ENCODE results near the gene HRNR. TPM values are rescaled to one million over a fixed set of nuclear protein-coding genes. Genes with fewer than 3 reads are reported as not detected.
"Not testable (repeated sequence)": the region's sequence is repeated elsewhere in the genome, so short reads cannot be mapped to it uniquely, and the experiment has no call there.

The HRNR gene
- not detected for total RNA-seq
- long read RNA-seq, donor 1, result 0 reads
- long read RNA-seq, donor 2, result 0 reads

GRCh38 chr1:152224093-152224492, at the start of gene HRNR:
TSS of gene HRNR (minus strand) at chr1:152224193. CDS start at chr1:152223253, 940 bp downstream.
- Histone ChIP-seq H3K9me3 (no peaks in the 10 kb centered on the region), H3K4me1 (ENCODE audit: low read depth) (no peaks in the 10 kb centered on the region), H3K36me3 (ENCODE audit: low read depth) (no peaks in the 10 kb centered on the region), H3K4me3 (no peak within 1 kb of the TSS)
- DNase-seq (no peak), ATAC-seq (no peak)
- TF ChIP-seq CTCF (IDR thresholded peaks at IDR 0.05), result no peak
- intact Hi-C loops (cut with DNase I, micrococcal nuclease), result no loop called here

GRCh38 chr1:152256394-152256793, 32.4 kb upstream of the HRNR start:
- H3K4me3 ChIP-seq; intact Hi-C loops (cut with DNase I, micrococcal nuclease); H3K4me1 ChIP-seq (ENCODE audit: low read depth); DNase-seq; H3K36me3 ChIP-seq (ENCODE audit: low read depth); ATAC-seq; H3K9me3 ChIP-seq: not testable (repeated sequence)

- no peak for TF ChIP-seq CTCF (IDR thresholded peaks at IDR 0.05)
- ATAC-seq (no peak), DNase-seq (no peak)
- Histone ChIP-seq H3K9me3 (peaks cover 3% of the 10 kb centered on the region), H3K36me3 (ENCODE audit: low read depth) (no peaks in the 10 kb centered on the region), H3K4me1 (ENCODE audit: low read depth) (no peaks in the 10 kb centered on the region), H3K4me3 (no peak overlapping the region)
- intact Hi-C loops (cut with DNase I, micrococcal nuclease), result no loop called here
These were observed 28.2 kb upstream of the HRNR start for GRCh38 chr1:152252157-152252556.

- no peaks in the 10 kb centered on the region for H3K36me3 ChIP-seq (ENCODE audit: low read depth)
- TF ChIP-seq CTCF (IDR thresholded peaks at IDR 0.05), result no peak
- H3K4me1 ChIP-seq (ENCODE audit: low read depth), result no peaks in the 10 kb centered on the region
- H3K9me3 ChIP-seq, result no peaks in the 10 kb centered on the region
- H3K4me3 ChIP-seq, result no peak overlapping the region
- intact Hi-C loops (cut with DNase I, micrococcal nuclease), result no loop called here
- ATAC-seq, result no peak
- DNase-seq, result no peak
These were observed 27.4 kb upstream of the HRNR start for GRCh38 chr1:152251391-152251790.

GRCh38 chr1:152247316-152247715, 23.3 kb upstream of the HRNR start:
- Histone ChIP-seq H3K36me3 (ENCODE audit: low read depth) (no peaks in the 10 kb centered on the region), H3K4me1 (ENCODE audit: low read depth) (no peaks in the 10 kb centered on the region), H3K9me3 (no peaks in the 10 kb centered on the region), H3K4me3 (no peak overlapping the region)
- no peak for TF ChIP-seq CTCF (IDR thresholded peaks at IDR 0.05)
- intact Hi-C loops (cut with DNase I, micrococcal nuclease), result no loop called here
- no peak for ATAC-seq
- DNase-seq, result no peak

GRCh38 chr1:152244576-152245273, 20.7 kb upstream of the HRNR start:
- ATAC-seq (no peak), DNase-seq (no peak)
- intact Hi-C loops (cut with DNase I, micrococcal nuclease), result no loop called here
- no peaks in the 10 kb centered on the region for H3K36me3 ChIP-seq (ENCODE audit: low read depth)
- H3K4me1 ChIP-seq (ENCODE audit: low read depth), result no peaks in the 10 kb centered on the region
- no peaks in the 10 kb centered on the region for H3K9me3 ChIP-seq
- H3K4me3 ChIP-seq, result no peak overlapping the region
- no peak for TF ChIP-seq CTCF (IDR thresholded peaks at IDR 0.05)

All from mucosa of descending colon (tissue), 3 donors.